GM19397 (cell line): ENCODE data around the gene SOD1.

ENCODE experiments used
- ATAC-seq: cut with Tn5 transposase; IDR thresholded peaks from one replicate; pipeline ENCODE4 v1.9.1; 2021; ENCODE audit warnings: mild to moderate bottlenecking, moderate library complexity; ENCODE audit not compliant: unreplicated experiment

SOD1 gene

DNA sequence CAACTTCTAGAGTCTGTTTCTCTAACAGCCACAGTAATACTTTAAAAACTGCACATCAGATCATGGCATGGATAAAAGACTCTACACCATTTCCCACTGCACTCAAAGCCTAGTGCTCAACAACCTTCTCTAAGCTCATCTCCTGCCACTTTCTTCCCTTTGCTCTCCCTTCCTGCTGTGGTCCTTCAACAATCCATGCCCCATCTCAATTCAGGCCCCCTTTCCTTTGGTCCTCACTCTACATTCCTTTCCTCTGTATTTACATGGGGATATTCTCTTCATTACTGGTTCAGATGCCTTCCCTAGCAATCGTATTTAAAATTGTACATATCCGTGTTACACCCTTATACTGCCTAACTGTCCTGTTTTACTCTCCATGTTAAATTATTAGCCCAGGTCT lies 19.0 kb downstream of the SOD1 start:
- ATAC-seq = no peak

- ATAC-seq = no peak
Observed at GRCh38 chr21:31682620-31683019, 23.1 kb downstream of the SOD1 start.

DNA sequence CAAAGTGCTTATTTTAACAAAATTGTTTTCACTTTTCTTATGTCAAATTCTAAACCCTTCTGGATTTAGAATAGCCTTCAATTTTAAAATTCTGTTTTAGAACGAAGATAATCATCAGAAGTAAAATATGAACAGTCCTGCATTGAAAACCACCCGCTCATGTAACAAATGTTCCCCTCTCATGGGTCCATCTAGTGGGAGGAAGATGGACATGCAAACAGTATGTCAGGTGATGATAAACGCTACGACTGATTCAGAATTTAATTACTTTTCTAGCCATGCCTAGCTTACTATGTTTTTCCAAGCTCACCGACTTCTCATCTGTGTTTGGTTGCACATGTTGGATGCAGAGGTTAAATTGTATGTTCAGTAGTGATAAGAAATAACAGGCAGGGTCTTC lies 23.5 kb downstream of the SOD1 start:
- ATAC-seq = no peak

GRCh38 chr21:31684918-31685317 lies 25.4 kb downstream of the SOD1 start:
- ATAC-seq = no peak

- ATAC-seq = no peak
Observed at GRCh38 chr21:31686272-31686915, 26.9 kb downstream of the SOD1 start.

DNA sequence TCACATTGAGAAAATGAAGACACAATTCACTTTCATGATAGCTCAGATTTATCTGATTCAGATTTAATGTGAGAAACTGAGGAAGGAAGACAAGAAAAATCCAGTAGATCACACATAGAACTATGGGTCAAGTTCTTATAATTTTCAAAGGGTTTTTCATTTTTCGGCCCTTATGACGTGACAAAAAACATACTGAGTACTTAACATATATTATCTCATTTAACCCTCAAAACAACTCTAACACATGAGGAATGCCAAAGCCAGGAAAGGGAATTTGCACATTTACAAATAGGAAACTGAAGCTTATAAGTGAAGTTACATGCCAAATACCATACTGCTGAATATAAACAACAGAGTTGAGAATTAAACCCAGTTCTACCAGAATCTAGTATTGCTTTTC lies 27.6 kb downstream of the SOD1 start:
- ATAC-seq = no peak

GRCh38 chr21:31688603-31689368 lies 29.3 kb downstream of the SOD1 start:
- ATAC-seq = no peak

DNA sequence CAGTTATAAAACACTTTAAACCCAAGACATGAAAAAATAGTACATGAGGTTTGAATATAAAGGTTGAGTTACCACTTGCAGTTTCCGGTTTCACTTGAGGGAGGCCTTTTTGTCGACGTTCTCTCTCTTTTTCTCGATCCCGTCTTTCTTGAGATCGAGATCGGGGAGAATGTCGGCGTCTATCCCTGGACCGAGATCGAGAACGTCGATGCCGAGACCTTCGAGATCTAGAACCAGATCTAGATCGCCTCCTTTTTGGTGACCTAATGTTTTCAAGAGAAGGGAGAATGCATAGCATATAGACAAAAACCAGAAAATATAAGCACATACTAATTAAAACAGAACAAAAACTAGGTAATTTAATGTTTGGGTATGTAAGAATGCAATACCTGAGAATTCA lies 33.7 kb downstream of the SOD1 start:
- ATAC-seq = no peak

DNA sequence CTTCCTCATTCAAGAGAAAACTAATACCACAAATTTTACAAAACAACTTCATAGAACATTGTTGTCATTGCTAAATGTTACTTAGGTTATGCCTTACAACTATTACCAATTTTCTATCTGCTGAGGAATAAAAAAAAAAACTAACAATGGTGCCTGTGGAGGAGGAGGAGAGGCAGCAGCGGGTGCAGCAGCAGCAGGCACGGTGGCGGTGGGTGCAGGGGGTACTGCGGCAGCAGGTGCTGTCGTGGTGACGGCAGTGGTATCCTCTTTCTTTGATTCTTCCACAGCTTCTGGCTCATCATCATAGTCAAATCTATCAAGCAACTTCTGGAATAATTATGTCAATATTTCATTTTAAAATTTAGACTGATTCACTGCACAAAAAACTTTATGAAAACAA lies 36.9 kb downstream of the SOD1 start:
- no peak for ATAC-seq

- ATAC-seq = no peak
Observed at GRCh38 chr21:31698461-31698860, 39.0 kb downstream of the SOD1 start.

DNA sequence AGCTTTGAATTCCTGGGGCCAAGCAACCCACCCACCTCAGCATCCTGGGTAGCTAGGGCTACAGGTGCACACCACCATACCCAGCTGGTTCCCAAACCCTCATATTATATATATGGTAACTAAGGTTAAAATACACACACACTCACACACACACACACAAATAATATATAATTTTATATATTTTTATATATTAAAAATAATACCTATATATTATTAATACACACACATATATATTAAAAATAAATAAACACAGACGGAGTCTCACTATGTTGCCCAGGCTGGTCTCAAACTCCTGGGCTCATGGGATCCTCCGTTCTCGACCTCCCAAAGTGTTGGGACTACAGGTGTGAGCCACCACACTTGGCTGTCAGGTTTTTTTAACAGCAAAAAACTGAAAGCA lies 40.5 kb downstream of the SOD1 start:
- no peak for ATAC-seq

DNA sequence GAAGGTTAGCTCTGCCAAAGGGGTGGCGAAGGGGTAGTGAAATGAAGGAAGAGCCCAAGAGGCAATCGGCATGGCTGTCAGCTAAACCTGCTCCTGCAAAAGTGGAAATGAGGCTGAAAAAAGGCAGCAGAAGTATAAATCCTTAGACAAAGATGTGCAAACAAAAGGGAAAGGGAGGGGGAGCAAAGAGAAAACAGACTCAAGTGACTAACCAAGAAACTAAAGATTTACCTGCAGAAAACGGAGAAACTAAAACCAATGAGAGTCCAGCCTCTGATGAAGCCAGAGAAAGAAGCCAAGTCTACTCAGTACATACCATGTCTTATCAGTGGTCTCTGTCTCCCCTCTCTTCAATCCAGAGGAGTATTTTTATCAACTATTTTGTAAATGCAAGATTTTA lies 47.1 kb downstream of the SOD1 start:
- no peak for ATAC-seq

GRCh38 chr21:31707499-31707898 lies 48.0 kb downstream of the SOD1 start:
- ATAC-seq = no peak

DNA sequence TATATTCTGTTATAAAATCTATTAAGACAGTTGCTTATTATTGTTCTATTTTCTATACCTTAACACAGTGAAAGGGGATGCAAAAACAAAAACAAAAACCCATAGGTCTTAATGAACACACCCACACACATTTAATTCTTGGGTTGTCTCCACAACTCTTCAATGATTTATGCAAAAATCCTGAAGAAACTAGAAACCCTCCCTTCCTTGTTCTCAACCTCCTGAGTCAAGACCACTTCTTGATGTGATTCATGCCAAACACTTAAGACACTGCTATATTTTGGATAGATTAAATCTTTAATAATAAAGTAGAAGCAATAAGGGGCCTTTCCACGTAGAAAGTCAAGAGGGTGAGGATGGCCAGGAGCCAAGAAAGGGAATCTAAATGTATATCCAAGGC lies 49.0 kb downstream of the SOD1 start:
- ATAC-seq = no peak

DNA sequence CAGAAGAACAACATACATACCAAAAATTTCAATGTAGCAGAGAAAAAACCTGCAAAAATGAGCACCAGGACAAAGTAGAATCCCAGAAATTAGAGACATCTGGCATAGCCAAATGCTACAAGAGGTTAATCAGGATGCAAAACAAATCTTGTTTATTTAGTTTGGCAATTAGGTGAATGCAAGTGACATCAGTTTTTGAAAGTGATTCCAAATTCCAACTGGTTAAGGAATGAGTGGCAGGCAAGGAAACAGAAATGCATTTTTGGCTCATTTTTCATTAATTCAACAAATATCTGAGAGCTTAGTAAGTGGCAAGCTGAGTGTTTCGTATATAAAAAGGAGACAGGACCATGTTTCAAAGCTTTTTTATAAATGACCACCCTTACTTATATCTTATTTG lies 51.1 kb downstream of the SOD1 start:
- ATAC-seq = no peak

DNA sequence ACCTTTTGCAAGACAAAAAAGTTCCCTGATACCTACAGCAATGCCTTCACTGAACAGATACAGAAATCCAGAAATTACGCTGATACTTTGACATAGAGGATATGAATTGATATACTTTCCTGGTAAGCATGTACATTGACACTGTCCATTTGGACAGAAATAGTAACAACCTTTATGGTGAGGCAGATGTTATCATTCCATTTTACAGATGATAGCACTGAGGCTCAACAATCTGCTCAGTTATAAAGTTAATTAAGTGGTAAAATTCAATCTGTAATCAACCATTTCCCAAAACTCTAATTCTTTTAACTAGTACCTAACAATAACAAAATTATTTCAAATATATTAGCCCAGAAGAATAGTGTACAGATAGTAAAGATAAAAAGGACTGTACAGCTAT lies 51.8 kb downstream of the SOD1 start:
- ATAC-seq = no peak

DNA sequence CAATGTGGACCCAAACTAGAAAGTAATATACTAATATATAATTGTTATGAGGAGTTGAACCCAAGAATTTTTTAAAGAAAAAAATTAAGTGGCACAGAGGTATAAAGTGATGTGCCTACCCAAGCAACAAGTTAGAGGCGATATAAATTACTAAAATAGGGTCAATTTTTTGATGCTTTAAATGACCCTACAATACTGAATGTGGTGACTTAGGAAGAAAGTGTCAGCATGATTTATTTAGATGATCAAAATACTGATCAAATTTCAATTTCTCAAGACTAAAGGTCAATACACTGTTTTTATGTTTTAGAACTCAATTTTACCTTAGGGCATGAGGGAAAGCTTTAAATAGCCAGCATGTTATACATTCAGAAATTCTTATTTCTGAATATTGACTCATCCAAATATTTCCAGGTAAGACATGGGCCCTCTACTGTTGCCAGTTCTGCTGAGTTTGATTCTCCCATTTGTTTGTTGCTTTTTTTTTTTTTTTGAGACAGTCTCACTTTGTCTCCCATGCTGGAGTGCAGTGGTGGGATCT lies 52.3 kb downstream of the SOD1 start:
- ATAC-seq = no peak

- no peak for ATAC-seq
Observed at GRCh38 chr21:31713115-31713514, 53.6 kb downstream of the SOD1 start.

DNA sequence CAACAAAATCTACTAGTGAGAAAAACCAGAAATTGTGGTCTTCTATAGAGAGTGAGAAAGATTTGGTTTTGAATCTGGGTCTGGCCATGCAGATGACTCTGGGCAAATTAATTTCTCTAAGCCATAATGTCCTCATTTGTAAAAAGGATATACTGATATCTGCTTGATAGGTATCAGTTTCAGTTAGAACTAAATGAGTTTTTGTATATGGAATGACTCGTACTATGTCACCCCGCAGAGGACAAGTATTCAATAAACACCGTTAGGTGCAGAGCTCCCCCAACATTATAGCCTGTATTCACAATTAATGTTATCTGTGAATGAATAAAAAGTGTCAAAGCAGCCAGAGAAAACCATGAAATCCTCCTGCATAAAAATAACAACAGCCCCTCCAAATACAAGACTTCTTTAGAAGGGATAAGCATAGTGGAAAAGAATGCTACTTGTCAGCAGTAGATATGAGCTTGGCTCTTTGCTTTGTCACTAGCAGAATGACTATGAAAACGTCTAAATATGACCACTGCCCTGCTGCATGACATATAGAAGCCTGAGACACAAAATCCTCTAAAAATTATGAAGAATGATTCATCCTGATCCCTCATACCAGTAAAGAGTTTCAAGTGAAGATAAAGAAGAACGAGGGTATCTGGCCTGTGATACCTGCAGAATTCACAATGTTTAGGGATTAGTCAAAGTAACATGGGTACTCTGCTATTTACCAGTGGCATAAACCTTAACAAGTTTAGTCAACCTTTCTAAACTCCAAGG lies 54.7 kb downstream of the SOD1 start:
- ATAC-seq = no peak

GRCh38 chr21:31714741-31715365 lies 55.4 kb downstream of the SOD1 start:
- ATAC-seq = no peak

DNA sequence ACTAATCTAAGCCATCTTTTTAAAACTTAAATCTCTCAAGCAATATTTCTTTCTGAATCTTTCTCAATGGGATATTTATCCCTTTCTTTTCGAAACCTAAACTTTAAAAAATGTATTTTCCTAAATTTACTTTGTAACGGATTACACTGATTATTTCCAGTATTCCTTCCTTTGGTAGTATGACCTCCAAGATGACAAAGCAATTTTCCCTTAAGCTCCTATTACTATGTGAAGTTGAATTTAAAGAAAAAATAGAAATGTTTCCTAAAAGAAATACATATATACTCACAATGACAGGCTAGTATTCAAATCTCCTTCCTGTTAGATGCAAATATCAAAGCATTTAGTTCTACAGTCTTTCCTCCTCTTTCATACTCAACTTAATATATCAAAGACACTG lies 56.6 kb downstream of the SOD1 start:
- ATAC-seq = no peak
